GM19193 (cell line): ENCODE measurements around the gene PITPNM3.

ENCODE experiments used
- POLR2A ChIP-seq: IDR thresholded peaks from 4 replicates; pipeline ENCODE4 v1.6.1; 2011; ENCODE audit not compliant: insufficient read depth, insufficient read length; ENCODE audit errors: extremely low read depth

The PITPNM3 gene

GRCh38 chr17:6577686-6578263 is 21.4 kb upstream of the PITPNM3 start:
- TF ChIP-seq POLR2A, result no peak

GRCh38 chr17:6576038-6576785 is 19.9 kb upstream of the PITPNM3 start:
- TF ChIP-seq POLR2A, result no peak

GRCh38 chr17:6575596-6575988 is 19.2 kb upstream of the PITPNM3 start:
- no peak for TF ChIP-seq POLR2A

- TF ChIP-seq POLR2A, result no peak
Measured at GRCh38 chr17:6574687-6575595, 18.6 kb upstream of the PITPNM3 start.

GRCh38 chr17:6573982-6574686 is 17.8 kb upstream of the PITPNM3 start:
- TF ChIP-seq POLR2A, result no peak

- no peak for TF ChIP-seq POLR2A
Measured at GRCh38 chr17:6572972-6573370, 16.6 kb upstream of the PITPNM3 start.

GRCh38 chr17:6571452-6571781 is 15.1 kb upstream of the PITPNM3 start:
- TF ChIP-seq POLR2A, result no peak

GRCh38 chr17:6570731-6571451 is 14.5 kb upstream of the PITPNM3 start:
- TF ChIP-seq POLR2A, result no peak

- no peak for TF ChIP-seq POLR2A
Measured at GRCh38 chr17:6569370-6570285, 13.3 kb upstream of the PITPNM3 start.

- no peak for TF ChIP-seq POLR2A
Measured at GRCh38 chr17:6568184-6568758, 11.9 kb upstream of the PITPNM3 start.

GRCh38 chr17:6567528-6568183 is 11.3 kb upstream of the PITPNM3 start:
- TF ChIP-seq POLR2A, result no peak

- TF ChIP-seq POLR2A, result no peak
Measured at GRCh38 chr17:6561446-6561845, 5.1 kb upstream of the PITPNM3 start.

- no peak for TF ChIP-seq POLR2A
Measured at GRCh38 chr17:6560496-6560895, 4.1 kb upstream of the PITPNM3 start.

- no peak for TF ChIP-seq POLR2A
Measured at GRCh38 chr17:6559753-6560215, 3.4 kb upstream of the PITPNM3 start.
